GM21717 (cell line): Measurements from ENCODE around the gene ACP3.
"Not testable (repeated sequence)": the region's sequence is repeated elsewhere in the genome, so short reads cannot be mapped to it uniquely, and the experiment has no call there.

Experiments used
- ATAC-seq: cut with Tn5 transposase; IDR thresholded peaks from one replicate; pipeline ENCODE4 v1.9.1; 2021; ENCODE audit warnings: mild to moderate bottlenecking, moderate library complexity; ENCODE audit not compliant: unreplicated experiment

Gene ACP3, protein sequence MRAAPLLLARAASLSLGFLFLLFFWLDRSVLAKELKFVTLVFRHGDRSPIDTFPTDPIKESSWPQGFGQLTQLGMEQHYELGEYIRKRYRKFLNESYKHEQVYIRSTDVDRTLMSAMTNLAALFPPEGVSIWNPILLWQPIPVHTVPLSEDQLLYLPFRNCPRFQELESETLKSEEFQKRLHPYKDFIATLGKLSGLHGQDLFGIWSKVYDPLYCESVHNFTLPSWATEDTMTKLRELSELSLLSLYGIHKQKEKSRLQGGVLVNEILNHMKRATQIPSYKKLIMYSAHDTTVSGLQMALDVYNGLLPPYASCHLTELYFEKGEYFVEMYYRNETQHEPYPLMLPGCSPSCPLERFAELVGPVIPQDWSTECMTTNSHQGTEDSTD

DNA sequence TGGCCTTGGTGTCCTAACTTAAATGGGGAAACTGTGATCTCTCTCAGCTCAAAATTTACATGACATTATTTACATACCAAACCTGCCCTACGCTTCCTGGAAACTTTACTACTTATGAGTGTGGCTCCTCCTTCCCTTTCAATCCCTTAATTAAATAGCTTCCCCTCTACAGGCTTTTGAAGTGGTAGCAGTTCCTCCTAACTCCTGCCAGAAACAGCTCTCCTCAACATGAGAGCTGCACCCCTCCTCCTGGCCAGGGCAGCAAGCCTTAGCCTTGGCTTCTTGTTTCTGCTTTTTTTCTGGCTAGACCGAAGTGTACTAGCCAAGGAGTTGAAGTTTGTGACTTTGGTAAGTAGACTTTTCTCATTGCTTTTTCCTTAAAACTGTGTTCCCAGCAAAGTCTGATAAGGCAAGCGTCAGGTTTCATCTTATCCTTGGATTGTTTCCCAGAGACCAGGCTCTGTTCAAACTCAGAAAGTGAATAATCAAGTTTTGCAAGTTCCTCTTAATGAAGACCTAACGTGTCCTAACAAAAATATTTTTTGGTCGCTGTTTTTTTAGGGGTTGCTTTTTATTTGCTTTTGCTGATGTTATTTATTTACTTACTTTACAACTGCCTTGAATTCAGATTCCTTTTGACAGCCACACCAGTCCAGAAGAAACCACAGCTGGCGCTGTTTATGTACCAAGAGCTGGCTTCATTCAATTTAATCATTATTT lies at the start of gene ACP3:
Gene ACP3, plus strand, starts transcription at position 179 of the 720 bp plus-strand sequence. Its CDS starts 50 bp downstream, at position 229.
- ATAC-seq = no peak

DNA sequence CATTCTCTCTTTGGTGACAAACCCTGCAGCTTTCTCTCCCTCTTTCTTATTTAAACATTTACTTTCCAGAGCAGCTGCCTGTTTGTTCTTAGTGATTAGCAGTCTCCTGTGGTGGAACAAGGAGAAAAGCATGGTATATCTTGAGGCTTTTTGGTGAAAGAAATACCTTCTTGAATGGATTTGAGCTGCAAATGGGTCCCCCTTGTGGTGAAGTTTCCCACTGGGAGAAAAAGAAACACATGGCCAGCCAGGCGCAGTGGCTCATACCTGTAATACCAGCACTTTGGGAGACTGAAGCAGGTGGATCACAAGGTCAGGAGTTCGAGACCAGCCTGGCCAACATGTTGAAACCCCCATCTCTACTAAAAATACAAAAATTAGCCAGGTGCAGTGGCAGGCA lies 48.3 kb upstream of the ACP3 start:
- ATAC-seq = no peak

DNA sequence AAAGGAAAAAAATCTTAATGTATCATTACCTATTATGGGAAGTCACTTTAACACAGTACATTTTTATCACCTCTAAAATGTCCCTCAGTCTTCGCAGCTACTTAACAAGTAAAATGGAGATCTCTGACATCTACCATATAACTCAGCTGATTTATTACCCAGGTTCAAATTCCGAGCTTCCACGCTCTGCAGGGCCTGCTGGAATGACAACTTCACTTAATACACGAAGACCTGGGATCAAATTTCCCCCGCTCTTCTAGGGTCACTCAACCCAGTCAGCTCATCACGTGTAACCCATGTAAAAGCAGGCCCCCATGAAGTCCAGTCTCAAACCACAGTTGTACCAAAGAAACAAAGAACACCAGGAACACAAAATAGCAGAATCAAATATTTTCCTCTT lies 44.2 kb upstream of the ACP3 start:
- ATAC-seq = no peak

DNA sequence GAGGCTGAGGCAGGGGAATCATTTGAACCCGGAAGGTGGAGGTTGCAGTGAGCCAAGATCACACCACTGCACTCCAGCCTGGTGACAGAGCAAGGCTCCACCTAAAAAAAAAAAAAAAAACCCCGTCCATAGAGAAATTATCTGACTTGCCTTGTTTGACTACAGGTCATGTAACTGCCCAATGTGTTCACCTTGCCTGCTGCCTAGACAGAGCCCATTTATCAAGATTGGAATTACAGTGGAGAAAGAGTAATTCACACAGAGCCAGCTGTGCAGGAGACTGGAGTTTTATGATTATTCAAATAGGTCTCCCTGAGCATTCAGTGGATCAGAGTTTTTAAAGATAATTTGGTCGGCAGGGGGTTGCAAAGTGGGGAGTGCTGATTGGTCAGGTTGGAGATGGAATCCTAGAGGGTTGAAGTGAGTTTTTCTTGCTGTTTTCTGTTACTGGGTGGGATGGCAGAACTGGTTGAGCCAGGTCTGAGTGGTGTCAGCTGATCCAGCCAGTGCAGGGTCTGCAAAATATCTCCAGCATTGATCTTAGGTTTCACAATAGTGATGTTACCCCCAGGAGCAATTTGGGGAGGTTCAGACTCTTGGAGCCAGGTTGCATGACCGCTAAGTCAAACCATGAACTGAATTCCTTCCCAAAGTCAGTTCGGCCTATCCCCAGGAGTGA lies 40.8 kb upstream of the ACP3 start:
- no peak for ATAC-seq

DNA sequence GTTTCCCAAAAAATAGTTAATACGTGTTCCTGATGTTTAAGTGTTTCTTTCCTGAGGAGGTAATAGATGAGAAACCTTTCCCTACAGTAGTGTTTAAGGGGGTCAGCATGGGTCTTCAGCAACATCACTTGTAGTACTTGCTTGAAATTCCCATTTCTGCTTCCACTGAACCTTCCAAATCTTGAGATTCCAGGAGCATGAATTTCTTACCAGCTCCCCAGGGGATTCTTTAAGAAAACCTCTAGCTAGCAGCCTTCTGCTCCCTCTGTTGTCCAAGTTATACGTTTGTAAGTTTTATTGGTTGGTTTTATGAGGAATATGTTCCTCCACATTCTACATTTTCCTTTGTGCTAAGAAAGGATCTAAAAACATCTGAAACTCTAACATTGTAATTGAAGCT lies 38.2 kb upstream of the ACP3 start:
- no peak for ATAC-seq

DNA sequence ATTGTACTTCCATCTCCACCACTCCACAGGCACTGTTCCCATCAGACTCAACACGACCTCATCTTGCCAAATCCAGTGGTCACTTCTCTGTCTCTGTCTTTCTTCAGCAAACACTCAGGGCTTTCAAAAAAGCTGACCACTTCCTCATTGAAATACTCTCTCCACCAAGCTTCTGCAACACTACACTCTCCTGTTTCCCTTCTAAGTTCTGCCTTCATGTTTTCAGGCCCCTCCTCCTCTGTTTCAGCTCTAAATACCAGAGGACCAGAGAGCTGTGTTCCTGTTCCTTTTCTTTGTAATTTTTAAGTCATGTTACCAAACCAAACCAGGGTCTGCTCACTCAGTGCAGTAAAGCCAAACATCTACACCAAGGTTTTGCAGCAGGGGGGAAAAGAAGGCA lies 33.8 kb upstream of the ACP3 start:
- ATAC-seq = no peak

DNA sequence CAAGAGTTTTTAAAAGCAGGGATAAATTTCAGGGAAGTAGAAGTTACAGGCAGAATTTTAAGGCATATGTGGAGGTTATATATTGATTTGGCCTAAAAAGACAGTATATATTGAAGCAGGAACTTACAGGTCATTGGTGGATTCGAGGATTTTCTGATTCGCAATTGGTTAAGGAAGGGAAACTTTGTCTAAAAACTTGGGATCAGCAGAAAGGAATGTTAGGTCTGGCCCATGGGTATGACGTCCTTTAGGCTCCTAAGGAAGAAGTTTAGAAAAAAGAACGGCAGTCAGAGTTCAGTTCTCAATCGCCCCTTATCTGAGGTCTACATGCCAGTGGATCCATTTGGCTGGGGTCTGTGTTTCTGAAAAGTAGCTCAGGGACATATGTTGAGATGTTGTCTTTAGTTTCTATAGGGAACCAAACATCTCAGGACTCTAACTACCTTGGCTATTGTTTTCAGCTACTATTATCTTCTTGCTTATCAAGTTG lies 33.2 kb upstream of the ACP3 start:
- no peak for ATAC-seq

DNA sequence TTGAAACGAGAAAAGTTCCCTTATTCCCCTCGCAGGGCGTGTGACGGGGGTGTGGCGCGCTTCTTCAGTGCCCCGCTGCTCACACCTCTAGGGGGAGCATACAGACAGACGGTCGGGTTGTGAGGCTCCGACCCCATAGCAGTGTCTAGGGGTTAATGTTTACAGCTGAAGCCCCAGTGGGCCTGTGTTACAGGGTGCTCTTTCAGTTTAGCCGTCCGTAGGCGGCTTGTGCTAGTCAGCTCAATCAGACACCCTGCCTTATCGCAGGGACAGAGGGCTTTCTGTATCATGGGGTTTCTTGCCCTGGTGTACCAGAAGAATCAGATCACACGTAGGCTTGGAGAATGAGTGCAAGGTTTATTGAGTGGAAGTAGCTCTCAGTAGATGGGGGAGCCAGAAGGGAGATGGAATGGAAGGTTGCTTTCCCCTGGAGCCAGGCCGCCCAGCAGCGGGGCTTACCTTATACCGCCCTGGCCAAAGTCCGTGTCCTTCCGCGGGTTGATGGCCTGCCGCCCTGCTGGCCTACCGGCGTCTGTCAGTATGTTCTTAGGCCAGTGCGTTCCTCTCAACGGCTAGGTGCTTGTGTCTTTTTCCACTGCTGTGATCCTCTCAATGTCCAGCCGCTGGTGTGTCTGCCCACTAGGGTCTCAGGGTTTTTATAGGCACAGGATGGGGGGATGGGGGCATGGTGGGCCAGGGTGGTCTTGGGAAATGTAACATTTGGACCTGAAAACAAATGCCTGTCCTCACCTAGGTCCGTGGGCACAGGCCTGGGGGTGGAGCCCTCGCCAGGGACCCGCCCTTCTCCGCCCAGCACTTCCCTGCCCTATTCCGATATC lies 32.2 kb upstream of the ACP3 start:
- ATAC-seq = no peak

DNA sequence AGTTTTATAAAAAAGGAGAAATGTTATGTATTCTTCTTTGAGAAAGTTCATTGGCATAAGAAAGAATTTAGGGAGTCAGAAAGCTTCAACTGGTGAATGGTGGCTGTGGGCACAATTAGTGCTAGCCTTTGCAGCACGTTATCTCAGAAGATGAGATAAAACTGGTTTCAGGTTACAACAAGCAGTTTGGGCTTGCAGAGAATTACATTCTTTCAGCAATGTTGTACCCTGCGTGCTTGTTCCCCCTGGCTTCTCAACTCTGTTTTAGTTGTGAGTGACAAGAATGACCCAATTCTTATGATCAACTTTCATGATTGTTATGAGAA lies 31.6 kb upstream of the ACP3 start:
- no peak for ATAC-seq

DNA sequence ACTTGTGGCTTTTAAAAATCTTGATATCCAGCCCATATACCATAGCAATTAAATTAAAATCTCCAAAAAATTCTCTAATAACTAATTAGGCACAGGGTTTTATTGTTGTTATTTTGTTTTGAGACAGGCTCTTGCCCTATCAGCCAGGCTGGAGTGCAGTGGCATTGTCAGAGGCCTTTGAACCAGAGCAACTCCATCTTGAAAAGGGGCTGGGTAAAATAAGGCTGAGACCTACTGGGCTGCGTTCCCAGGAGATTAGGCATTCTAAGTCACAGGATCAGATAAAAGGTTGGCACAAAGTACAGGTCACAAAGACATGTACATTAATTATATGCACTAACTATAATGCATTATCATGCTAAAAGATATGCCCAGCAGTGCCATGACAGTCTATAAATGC lies 31.2 kb upstream of the ACP3 start:
- ATAC-seq = no peak

DNA sequence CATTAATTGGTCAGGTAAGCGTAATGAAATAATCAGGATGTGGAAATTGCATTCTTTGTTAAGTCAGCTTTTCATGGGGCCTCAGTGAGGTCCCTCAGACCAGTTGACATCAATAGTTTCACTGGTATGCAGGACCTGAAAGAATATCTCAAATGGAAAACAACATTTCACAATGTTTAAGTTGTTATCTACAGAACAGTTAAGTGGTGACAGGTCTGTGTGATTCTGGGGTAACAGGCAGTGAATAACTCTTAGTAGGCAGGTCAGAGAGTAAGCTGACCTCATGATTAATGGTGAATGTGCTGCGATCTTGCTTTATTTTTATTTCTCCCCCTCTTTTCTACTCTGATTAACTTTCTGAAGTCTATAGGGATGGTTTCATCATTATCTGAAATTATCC lies 28.9 kb upstream of the ACP3 start:
- no peak for ATAC-seq

DNA sequence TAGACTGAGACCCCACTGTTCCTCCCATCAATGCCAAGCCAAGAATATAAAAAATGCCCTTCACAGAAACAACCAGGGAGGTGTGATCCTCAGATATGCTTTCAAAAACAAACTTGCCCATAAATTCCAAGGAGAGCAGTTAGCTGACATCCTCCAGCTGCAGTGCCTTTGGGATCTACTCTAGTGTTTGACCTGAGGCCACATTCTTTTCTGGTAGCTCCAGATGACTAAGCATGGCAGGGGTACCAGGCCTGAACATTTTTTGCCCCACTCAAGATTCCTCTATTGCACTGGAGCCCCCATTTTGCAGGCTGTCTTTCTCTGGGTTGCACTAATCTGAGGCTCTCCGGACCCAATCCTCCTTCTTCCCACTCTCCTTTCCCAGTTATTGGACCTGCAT lies 27.9 kb upstream of the ACP3 start:
- no peak for ATAC-seq

DNA sequence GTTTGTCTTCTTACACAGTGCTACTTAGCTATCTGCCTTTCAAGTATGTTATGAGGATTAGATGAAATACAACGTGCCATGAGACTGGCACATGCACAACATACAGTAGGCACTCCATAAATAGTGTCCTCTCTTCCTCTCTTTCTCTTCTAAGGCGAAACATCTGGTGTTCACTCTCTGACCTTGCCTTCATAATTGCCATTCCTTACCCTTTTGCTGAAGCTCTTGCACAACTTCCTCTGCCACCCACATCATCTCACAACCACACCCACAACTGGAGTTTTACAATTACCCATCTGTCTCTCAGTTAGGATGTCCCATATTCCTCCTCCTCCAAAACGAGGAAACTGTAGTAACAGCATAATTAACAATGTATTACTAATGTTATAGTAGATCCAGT lies 26.4 kb upstream of the ACP3 start:
- no peak for ATAC-seq

DNA sequence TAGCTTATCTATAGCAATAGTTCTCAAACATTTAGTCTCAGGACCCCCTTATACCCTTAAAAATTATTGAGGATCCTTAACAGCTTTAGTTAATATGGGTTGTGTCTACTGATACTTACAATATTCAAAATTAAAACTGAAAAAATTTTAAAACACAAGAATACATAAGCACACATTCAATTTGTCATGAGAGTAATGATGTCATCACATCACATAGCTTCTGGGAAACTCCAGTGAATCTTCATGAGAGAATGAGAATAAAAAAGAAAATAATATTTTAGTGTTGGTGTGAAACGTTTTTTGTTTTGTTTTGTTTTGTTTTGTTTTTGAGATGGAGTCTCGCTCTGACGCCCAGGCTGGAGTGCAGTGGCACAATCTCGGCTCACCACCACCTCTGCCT lies 25.2 kb upstream of the ACP3 start:
- no peak for ATAC-seq

DNA sequence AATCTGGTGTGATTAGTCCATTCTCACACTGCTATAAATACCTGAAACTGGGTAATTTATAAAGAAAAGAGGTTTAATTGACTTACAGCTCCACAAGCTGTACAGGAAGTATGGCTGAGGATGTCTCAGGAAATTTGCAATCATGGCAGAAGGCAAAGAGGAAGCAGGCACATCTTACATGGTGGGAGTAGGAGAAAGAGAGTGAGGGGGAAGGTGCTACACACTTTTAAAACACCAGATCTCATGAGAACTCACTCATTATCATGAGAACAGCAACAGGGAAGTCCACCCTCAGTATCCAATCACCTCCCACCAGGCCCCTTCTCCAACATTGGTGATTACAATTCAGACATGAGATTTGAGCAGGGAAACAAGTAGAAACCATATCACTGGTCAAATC lies 24.0 kb upstream of the ACP3 start:
- ATAC-seq = no peak

DNA sequence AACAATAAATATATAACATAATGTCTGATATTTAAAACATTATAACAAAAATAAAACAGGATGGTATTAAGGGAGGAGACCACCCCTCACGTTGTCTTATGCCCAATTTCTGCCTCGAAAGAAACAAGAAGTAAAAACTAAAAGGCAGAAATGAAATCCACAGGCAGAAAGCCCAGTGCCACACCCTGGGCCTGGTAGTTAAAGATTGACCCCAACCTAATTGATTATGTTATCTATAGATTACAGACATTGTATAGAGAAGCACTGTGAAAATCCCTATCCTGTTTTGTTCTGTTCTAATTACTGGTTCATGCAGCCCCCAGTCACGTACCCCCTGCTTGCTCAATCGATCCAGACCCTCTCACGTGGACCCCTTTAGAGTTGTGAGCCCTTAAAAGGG lies 22.3 kb upstream of the ACP3 start:
- ATAC-seq = no peak

DNA sequence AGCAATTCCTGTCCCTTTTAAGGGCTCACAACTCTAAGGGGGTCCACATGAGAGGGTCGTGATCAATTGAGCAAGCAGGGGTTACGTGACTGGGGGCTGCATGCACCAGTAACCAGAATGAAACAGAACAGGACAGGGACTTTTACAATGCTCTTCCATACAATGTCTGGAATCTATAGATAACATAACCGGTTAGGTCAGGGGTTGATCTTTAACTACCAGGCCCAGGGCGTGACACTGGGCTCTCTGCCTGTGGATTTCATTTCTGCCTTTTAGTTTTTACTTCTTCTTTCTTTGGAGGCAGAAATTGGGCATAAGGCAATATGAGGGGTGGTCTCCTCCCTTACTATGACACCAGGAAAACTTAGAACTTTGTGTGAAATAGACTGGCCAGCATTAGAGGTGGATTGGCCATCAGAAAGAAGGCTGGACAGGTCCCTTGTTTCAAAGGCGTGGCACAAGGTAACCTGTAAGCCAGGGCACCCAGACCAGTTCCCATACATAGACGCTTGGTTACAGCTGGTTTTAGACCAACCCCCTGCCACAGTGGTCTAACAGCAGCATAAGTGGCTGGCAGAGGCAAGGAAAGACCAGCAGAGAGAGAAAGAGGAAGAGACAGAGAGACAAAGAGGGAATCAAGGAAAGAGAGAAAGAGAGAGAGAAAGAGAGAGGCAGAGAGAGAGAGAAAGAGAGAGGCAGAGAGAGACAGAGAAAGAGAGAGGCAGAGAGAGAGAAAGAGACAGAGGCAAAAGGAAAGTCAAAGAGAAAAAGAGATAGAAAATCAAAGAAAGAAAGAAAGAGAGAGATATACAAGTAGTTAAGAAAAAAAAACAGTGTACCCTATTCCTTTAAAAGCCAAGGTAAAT lies 13.6 kb upstream of the ACP3 start:
- not testable (repeated sequence) for ATAC-seq

DNA sequence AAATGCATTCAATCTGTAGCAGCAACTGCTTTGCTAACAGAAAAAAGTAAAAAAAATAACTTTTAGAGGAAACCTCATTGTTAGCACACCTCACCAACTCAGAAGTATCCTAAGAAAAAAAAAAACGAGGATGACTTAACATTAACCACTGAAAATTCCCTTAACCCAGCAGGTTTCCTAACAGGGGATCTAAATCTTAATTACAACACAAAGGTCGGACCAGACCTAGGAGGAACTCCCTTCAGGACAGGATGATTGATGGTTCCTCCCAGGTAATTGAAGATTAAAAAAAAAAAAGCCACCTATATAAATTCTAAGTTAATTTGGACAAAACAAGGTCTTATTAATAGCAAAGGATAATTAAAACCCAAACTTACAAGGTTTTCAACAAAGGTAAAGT lies 12.9 kb upstream of the ACP3 start:
- ATAC-seq = not testable (repeated sequence)

DNA sequence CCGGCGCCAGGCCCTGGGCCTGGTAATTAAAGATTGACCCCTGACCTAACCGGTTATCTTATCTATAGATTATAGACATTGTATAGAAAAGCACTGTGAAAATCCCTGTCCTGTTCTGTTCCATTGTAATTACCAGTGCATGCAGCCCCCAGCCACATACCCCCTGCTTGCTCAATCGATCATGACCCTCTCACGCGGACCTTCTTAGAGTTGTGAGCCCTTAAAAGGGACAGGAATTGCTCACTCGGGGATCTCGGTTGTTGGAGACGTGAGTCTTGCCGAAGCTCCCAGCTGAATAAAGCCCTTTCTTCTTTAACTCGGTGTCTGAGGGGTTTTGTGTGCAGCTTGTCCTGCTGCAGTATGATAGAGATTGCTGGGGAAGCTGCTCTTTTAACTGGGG lies 7.2 kb upstream of the ACP3 start:
- not testable (repeated sequence) for ATAC-seq

DNA sequence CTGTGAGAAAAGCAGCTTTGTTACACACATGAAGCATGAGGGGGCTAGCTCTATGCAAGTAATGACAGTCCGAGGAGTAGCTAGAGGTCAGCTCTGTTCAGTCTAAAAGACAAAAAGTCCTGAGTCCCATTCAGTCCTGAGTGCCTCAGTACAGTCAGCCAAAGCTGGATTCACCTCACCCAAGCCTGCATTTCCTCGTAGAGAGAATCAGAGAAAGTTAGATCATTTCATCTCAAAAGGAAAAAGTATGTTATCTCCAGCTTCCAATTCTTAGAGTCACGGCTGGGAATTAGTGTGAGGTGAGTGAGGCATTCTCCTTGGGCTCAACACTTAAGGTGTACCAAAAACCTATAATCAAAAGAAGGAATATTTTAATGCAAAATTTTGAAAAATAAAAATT lies 5.9 kb upstream of the ACP3 start:
- no peak for ATAC-seq
